GM19025 (cell line): Measurements from ENCODE around the gene ZDHHC3.

Source experiments
- ATAC-seq: cut with Tn5 transposase; IDR thresholded peaks from one replicate; pipeline ENCODE4 v1.9.1; 2021; ENCODE audit warnings: mild to moderate bottlenecking, low read depth, moderate library complexity; ENCODE audit not compliant: unreplicated experiment

ZDHHC3 gene

DNA sequence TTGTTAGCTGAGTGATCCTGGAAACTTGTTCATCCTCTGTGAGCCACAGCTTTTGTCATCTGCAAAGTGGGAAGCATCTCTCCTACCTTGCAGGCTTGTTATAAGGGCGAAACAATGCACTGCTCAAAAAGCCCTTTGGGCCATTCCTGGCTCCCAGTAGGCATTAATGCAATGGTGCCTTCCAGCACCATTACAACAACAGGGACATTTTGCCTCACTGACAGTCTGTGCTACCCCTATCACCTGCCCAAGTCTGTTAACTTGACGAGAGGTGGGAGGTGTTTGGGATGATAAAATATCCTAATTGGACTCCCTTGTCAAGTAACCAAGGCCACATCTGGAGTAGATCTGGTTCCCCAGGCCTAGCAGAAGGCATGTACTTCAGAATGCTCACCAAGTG lies 44.2 kb downstream of the ZDHHC3 start:
- ATAC-seq = no peak

DNA sequence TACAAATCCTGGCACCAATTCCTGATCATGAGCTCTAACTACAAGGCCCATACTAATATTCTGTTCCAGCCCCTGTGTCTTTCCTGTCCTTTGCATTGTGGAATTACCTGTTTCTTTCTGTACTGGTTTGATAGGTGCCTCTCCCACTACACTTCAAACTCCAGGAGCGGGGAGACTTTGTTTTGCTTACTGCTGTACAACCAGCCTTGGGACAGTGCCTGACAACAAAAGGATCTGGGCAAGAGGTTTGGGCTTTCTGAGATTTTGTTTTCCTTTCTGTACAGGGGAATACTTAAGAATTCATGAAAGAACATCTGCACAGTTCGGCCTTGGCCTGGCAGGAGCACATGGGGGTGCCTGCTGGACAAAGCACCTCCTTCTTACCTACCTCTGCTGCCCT lies 45.1 kb downstream of the ZDHHC3 start:
- no peak for ATAC-seq

DNA sequence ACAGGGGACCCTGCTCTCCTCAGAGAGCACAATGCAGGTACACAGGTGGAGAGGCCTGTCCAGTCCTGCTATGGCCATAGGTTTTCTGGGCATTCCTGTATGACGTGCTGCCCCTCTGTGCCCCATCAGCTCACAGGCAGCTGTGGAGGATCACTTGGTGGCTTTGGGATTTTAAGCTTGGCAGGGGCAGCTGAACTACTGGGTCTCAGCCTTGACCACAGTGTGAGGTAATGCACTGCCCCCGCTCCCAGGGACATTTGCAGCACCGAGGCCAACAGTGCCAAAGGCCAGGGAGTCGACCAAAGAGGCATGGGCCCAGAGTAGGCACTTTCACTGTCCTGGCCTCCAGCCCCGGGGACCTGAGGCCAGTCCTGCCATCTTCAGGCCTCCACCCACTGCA lies 46.2 kb downstream of the ZDHHC3 start:
- no peak for ATAC-seq

DNA sequence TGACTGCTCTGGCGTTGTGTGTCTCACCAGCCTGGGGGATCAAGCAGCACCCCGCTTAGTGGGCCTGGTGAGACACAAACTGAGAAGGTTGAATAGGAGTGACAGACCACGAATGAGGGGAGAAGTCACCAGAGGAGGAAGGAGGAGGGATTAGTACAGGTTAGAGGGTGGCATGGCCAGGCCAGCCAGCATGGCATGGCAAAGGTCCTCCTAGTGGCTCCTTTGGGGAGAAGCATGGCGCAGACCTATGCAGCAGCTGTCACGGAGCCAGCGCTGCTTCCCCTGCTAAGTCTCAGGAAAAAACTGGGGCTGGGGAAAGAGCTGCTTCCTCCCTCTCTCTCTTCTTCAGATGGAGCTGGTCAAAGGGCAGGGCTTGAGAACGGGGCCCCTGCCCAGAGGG lies 48.6 kb downstream of the ZDHHC3 start:
- no peak for ATAC-seq

DNA sequence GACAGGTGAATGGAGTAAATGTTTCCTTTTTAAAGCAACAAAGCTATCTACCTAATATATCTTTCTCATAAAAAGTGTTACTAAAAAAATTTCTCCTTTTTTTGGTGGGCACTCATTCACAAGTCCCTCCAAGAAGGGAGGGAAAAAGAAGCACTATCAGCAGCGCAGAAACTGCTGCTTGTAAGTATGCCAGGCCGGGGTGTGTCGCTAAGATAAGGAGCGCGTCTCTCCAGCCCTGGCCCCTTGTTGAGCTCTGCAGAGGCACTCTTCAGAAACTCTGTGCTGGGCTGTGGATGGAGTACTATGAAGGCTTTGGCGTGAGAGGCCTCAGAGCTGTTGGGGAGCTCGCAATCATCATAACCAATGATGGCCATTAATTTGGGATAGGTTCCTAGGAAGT lies 49.1 kb downstream of the ZDHHC3 start:
- no peak for ATAC-seq

DNA sequence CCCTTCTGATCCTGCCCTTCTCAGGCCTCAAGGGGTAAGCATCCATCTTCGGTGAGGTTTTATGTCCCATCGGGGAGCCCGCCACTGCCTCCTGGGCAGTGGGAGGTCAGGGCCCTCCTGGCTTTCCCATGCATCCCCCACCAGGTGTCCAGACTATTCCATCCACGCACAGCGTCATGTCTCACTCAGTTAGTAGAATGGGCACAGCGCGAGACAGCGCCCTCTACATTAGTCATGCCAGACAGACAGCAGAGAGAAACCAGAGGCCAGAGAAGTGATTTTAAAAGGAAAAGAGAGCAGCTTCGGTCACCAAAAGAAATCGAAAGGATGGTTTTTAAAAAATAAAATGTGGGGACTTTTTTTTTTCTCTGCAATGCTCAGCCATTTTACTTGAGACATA lies 49.8 kb downstream of the ZDHHC3 start:
- no peak for ATAC-seq

DNA sequence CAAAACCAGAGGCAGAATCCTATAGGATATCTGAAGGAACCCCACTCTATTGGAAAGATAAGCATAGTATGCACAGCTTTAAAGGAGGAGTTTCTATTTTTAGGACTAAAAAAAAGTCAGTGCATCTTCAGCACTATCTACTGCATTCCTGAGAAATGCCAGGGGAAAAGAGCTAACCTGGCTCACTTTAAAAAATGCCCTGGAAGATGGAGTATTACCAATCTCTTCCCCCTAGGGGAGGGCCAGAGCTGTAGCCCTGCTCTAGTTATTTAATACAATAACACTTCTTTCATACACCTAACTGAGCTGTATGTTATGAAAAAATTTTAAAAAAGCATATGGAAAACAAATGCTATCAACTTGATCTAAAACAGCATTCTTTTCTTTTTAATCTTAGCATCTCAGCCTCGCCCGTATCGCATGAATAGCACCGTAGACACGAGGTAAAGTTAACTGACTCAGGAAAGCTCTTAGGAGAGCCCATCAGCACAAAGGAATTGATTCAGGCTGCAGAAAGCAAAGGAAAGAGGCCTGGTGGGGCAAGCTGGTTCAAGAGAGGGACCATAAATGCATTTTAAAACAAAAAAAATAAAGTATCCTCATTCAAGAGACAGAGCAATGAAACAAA lies 51.4 kb downstream of the ZDHHC3 start:
- no peak for ATAC-seq

DNA sequence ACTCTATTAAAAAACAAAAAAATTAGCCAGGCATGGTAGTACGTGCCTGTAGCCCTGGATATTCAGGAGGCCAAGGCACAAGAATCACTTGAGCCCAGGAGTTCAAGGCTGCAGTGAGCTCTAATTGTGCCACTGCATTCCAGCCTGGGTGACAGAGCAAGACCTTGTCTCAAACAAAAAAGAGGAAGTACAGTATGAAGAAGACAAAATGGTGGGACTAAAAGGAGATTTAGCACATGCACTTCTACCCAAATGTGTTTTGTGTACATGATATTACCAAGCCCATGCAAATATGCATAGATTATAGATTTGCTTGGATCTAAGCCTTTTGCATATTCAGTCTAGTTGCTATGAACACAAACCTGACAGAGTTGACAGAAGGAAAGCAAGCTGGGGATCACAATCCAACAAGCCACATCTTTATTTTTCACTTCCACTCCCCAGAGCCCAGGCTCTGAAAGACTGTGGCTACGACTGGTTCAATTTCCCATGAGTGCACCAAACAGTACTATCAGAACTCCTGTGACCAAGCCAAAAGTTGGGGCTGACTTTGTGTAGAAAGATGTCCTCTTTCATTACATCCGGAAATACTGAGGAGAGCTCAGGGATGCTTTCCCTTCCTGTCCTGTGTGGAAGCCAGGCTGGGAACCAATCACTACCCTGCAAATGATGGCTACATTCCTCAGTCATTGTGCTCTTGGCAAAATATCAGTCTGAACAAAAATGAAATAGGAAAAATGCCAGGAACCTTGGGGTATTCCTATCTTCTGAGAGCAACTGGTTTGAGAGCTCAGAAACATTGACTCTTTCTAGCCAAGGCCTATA lies 52.1 kb downstream of the ZDHHC3 start:
- ATAC-seq = no peak

DNA sequence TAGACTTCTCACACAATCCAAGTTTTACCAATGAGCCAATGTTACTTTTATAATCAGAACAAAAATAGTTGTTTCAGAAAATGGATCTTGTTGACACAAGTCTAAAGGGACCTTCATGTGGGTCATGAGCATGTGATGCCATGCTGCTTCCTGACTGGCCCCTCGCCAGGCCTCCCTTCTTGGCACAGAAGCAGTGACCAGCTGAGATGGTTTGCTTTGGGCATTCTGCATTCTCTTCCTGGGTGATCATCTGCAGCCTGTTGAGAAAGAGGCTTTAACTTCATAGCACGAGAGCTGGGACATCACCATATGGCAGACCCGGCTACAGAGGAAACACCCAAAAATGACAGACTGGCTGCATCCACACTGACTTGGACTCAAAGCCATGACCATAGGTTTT lies 55.9 kb downstream of the ZDHHC3 start:
- ATAC-seq = no peak

DNA sequence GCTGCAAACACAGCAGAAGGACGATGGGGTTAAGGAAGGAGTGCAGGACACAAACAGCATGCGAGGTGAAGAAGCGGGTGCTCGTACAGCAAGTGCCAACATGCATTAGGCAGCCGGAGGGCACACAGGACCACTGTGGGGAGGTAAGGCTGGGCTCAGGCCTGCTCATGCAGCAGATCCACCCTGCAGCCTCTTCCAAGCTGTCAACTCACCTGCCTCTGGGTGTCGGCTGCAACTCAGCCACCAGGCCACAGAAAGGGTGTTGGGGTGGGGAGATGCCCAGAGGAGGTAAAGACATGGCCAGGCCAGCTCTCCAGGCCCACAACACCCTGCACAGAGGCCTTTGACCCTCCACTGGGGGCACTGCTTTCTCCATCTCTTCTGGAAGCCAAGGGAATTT lies 57.4 kb downstream of the ZDHHC3 start:
- no peak for ATAC-seq

DNA sequence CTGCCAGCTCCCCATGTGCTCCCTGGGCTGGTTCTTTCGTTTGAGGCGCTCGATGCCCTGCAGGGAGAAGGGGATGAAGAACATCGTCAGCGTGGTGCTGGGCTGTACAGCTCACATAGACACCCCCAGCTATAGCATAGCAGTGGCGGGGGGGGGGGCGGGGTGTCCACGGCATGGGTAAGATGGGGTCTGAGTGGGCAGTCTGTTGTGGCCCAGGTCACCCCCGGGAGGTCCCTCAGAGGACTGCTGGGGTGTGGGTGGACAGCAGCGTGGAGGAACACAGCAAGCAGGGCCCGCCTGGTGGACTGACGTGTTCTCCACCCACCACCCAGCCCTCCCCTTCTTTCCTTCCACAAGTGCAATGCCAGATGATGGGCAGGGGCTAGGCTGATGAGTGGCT lies 57.9 kb downstream of the ZDHHC3 start:
- ATAC-seq = no peak

DNA sequence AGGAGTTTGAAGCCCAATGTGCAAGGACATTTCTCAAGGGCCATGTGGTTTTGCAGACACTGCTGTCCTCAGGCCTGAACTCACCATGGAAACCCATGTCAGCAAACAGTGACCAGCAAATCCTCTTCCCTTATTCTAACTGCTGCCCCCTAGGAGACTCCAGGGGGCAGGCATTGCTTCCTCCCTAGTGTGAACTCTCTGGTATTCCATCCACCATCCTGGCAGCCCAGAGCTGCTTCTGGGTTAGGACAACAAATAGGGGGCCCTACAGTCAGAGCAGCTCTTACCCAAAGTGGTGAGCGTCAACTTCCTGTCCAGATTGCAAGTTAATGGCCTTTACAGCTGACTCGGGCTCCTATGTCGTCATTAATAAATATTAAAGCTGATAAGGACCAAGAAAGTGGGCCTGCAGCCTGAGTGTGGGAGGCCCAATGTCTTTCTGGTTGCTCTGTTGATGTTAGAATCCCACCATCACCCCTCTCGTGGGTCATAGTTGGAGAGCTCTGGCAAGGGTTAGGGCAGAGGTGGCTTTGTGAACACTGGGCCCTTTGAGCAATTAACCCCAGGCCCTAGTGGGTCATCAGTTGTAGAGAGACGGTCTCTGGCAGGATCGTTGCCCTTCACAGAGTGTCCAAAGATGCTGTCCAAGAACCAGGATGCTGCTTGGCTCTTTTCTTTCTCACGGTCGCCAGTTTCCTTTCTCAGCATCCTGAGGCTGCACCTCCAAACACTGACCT lies 60.1 kb downstream of the ZDHHC3 start:
- ATAC-seq = no peak

DNA sequence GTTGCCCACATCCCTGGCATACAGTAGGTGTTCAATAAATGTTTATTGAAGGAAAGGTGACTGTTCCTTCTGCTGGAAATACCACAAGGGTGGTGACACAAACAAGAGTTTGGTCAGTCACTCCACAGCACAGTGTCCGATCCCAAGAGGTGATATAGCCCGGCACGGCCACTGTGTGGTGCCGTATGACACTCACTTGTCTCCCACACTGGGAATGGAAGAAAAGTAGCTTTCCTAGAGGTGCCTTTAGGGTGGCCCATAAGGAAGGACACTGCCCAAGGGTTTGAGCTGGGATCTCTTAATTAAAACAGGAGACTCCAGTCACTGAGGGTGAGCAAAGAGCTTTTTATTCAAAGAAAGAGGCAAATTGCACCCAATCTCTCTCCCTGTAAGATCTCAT lies 61.0 kb downstream of the ZDHHC3 start:
- ATAC-seq = no peak

DNA sequence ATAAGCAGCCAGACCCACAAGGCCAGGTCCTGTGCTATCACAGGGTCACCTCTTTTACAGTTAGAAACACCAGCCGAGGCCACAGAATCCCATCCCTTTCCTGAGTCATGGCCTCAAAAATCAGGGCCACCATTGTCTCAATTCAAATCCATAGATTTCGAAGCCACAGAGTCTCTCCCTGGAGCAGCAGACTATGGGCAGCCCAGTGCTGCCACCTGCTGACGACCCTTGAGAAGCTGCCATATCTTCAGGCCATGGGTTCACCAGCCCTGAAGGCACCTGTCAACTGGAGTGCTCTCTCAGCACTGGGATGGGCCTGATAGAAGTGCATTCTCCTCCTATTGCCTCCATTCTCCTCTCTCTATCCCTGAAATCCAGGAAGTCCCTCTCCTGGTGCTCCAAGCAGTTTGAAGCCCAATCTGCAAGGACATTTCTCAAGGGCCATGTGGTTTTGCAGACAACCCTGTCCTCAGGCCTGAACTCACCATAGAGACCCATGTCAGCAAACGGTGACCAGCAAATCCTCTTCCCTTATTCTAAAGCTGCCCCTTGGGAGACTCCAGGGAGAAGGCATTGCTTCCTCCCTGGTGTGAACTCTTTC lies 62.0 kb downstream of the ZDHHC3 start:
- ATAC-seq = no peak

DNA sequence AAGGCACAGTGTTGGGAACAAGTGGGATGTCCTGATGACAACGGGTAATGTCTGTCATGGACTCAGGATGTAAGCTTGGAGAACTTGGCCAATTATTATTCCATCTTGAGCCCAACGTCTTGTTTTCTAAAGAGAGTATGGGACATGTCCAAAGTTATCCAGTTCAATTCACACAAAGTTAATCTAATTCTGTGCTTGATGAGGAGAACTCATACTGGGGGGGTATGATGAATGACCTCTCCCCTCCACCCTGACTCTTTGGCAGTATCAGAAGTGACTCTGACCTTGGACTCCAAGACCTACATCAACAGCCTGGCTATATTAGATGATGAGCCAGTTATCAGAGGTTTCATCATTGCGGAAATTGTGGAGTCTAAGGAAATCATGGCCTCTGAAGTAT lies 65.3 kb downstream of the ZDHHC3 start:
- ATAC-seq = no peak

DNA sequence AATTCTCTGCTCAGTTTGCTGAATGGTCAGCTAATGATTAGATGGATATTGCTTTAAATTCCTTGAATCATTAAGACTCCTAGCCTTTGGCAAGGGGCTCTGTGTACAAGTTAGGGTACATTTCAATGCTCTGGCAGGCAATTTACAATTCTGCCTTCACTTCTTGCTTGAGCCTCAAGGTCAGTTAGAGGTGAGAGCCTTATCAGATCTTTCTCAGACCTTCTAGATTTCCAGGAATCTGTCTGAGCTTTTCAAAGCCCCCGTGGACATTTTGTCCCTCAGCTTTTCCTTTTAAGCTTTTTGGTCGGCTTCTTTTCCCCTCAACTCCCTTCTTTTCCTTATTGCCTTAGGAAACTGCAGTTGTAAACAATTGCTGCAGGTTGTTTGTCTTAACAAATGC lies 66.9 kb downstream of the ZDHHC3 start:
- ATAC-seq = no peak

DNA sequence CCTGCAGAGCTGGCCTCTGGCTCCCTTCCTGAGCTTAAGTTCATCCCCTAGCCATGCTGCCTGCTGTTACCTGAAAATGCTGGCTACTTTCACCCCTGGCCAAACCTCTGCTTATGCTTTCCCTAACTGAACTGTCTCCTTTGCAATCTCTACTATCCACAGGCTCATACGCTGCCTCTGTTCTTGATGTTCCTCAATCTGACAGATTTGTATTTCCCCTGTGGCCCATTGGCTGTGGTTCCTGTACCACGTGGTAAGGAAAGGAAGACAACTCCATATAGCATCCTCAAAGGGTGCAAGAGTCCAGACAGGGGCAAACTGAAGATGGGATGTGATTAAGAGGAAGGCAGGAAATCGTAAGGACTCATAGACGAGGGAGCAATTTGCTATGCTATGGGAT lies 68.4 kb downstream of the ZDHHC3 start:
- no peak for ATAC-seq

DNA sequence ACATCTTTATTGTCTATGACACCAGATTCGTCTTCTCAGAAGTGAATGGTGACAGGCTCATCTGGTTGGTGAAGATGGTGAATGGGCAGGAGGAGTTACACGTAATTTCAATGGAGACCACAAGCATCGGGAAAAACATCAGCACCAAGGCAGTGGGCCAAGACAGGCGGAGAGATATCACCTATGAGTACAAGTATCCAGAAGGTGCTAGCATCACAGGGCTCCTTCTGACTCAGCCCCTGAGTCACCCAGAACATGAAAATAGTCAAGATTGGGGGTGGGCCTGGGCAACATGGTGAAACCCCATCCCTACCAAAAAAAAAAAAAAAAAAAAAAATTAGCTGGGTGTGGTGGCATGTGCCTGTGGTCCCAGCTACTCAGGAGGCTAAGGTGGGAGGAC lies 69.0 kb downstream of the ZDHHC3 start:
- ATAC-seq = no peak

DNA sequence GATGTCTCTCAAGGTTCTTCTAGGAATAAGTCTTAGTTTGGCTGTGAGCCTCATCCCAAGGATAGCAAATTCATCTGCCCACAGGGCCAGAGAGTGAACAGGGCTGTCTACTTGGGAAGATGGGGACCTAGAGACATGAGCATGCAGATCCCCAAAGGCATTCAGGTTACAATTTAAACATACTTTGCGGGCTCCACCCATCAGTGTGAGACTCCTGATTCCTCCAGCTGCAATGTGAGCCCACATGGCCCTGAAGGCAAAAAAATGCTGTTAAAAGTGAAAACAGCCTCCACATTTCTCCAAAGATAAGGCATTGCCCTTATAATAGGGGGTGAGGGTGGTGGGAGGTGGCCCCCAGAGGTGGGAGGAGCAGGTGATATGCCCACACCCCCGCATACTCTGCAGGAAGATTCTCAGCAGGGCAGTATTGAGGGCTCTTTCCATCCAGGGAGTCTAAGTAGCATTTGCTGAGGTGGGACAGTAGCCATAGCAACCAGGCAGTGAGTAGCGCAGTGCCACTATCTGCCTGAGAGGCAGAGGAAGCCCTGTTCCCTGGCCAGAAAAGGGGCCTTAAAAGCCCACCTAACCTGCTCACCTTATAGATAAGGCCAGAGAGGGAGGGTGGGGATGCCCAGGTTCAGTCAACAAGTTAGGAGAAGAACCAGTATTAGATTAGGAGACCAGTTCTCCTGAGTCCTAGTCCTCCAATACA lies 70.4 kb downstream of the ZDHHC3 start:
- ATAC-seq = no peak

DNA sequence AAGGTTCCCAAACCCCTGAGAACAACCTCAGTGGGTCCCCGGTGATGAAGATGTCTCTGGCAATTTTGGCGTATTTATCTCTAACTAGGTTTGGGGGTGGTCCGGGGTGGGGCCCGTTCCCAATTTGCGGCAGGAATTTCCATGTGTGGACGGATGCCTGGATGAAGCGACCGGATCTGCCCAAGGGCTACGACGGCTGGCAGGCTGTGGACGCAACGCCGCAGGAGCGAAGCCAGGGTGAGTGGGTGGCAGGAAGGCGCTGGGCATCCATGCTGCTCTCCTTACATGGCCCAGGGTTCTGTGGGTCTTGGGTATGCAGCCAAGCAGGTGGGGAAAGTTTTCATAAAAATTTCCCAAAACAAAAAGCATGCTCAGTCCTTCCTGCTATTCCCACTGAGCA lies 72.2 kb downstream of the ZDHHC3 start:
- ATAC-seq = no peak

DNA sequence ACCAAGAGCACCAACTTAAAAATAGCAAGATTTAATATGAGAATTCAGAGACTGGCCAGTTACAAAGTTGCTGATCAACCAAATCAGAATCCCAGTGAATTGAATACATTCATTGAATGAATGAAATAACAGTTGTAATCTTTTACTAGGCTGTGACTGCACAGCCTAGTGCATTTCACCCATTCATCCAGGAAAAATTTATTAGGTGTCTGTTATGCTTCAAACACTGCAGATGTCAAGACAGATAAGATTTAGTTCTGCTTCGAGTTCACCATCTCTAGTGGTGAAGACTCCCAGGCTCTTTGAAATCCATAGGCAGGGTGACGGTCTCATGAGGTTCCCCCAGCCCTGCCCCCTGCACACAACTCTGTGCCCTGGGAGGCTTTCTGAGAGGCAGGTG lies 72.7 kb downstream of the ZDHHC3 start:
- no peak for ATAC-seq
